ENCODE data around the gene KDM7A.
"Not testable (repeated sequence)": the region's sequence is repeated elsewhere in the genome, so short reads cannot be mapped to it uniquely, and the experiment has no call there.

KDM7A gene

DNA sequence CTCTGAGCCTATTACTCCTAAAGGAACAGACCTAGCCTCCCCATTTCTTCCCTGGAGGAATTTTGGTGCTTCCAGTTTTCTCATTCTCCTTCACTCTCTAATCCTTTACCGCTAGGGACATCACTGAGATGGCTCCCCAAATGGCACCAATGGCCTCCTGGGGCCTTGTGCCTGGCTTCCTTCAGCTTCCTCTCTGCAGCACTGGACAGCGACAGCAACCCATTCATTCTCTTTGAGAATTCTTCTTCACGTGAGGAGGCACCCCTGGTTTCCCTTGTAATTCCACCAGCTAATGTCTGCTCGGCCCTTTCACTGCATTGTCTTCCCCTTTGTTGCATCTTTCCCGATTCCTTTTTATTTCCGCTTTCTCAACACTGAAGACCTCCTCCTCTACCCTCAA, 24.6 kb upstream of the KDM7A start:
- no peak for DNase-seq

GRCh38 chr7:140200061-140200989, 23.5 kb upstream of the KDM7A start:
- DNase-seq, result no peak

- no peak for DNase-seq
Measured at GRCh38 chr7:140197938-140198337, 21.2 kb upstream of the KDM7A start.

DNA sequence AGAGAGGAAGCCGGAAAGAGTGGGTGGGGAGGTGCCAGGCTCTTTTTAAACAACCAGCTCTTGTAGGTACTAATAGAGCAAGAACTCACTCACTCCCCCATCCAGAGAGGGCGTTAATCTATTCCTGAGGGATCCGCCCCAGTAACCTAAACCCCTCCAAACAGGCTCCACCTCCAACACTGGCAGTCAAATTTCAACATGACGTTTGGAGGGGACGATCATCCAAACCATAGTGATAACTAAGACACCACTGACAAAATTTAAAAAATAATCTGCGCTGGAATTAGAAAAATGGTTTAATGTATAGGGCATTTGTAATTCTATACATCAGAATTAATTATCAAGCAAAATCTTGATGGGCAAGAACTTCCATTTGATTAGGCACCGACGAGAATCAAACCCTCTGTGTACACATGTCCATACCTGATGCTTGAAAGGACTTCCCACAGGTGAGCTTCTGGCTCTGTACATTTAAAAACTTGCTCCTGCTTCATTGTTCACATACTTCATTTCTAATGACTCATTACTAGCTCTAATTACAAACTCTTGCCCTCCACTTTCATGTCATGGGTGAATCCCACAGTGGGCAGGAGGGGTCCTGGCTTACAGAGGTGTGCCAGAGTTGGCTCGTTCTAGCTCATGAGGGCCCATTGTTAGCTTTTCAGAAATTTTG, 20.6 kb upstream of the KDM7A start:
- DNase-seq, result no peak

- DNase-seq, result no peak
Measured at GRCh38 chr7:140196361-140197217, 19.8 kb upstream of the KDM7A start.

GRCh38 chr7:140195859-140196258, 19.1 kb upstream of the KDM7A start:
- no peak for DNase-seq

DNA sequence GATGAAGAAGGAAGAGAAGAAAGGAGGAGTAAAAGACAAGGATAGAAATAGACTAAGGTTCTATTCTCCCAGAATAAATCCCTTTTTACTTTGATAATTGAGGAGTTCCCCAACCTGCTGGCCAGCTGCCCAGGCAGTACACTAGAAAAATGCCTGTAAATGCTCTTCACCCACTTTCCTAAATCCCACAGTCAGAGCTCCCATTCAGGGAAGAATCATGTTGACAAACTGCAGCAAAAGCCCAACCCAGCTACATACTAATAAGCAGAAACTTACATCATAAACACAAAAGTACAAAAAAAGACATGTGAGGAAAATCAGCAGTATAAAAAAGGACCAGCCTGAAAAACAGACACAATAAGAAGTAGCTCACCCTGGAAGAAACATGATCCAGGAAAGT, 15.8 kb upstream of the KDM7A start:
- DNase-seq, result no peak

DNA sequence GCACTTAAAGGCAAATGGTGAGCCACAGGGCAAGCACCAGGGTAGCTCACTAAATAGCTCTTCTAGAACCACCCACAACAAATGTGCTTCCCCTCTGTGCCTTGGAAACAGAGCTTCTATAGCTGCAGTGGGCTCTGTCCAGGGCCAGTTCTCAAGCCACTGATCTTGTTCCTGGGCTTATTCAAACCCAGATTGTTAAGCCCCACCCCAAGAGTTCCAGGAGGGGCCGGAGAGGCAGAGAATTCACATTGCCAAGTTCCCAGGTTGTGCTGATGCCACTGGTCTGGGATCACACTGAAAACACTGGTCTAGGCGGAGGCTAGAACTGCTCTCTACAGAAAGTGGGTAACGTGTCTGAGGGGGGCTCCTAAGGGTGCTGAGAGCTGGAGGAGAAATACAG, 15.4 kb upstream of the KDM7A start:
- no peak for DNase-seq

- DNase-seq, result no peak
Measured at GRCh38 chr7:140190588-140190987, 13.8 kb upstream of the KDM7A start.

DNA sequence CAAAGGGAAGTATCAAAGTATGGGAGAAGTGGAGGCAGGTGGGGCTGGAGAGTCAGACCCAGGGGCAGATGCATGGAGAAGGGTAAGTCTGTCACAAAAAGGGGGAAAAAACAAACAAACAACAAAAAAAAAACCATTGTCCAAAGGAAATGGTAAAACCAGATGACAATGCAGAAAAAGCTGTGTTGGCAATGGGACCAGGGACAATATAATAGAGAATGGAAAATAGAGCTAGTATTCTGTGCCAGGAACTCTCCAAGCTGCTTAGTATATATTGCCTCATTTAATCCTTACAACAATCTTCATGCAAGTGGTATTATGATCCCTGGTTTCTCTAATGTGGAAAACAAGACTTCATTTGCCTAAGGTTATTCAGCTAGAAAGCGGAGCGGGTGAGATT, 13.1 kb upstream of the KDM7A start:
- DNase-seq, result no peak

DNA sequence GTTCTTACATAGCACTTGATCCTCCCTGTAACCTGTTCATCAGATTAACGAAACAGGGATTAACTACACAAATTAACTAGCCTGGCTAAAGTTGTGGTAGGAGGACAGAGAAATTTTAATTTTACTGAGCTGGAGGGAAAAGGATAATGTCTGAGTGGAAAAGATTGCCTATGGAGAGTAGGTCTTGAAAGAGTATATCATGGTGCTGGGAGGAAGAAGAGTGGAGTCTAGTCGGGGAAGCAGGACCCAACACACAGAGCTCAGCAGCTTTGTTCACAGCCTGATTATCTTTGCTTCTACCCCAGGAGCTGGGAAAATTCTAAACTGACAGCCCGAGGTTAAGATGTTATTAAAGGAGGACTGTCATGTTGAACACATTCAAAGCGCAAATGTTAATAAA, 6.1 kb upstream of the KDM7A start:
- DNase-seq, result no peak

DNA sequence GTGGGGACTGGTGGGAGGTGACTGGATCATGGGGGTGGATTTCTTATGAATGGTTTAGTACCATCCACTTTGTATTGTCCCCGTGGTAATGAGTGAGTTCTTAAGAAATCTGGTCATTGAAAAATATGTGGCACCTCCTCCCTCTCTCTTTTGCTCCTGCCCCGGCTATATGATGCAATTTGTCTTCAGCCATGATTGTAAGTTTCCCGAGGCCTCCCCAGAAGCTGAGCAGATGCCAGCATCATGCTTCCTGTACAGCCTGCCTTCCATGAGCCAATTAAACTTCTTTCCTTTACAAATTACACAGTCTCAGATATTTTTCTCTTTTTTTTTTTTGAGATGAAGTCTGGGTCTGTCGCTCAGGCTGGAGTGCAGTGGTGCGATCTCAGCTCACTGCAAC, 2.6 kb upstream of the KDM7A start:
- no peak for DNase-seq

DNA sequence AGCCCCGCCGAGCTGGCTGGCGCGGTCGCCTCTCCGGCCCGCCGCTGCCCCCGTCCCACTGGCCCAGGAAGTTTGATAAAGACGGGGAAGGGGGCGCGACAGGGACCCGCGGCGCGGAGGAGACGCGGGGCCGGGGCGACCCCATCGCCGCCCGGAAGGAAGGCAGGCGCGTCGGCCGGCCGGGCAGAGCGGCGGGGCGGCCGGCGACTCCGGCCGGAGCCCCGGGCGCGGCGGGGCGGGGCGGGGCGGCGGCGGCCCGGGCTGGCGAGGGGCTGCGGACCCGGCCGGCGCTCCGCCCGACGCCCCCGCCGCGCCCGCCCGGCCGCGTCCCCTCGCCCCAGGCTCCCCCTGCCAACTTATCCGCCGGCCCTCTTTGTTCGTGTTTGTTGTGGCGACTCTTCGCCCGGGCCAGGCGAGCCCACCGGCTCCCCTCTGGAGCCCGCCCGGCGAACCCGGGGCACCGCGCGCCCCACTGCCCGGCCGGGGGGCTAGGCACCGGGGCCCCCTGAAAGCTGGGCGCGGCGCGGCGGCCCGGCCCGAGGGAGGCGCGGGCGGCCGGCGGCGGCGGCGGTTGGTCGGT, 571 bp downstream of the KDM7A start:
- DNase-seq, result no peak

GRCh38 chr7:140175221-140176121, 1.3 kb downstream of the KDM7A start:
- peak; percentile 73 to 93 for DNase-seq

DNA sequence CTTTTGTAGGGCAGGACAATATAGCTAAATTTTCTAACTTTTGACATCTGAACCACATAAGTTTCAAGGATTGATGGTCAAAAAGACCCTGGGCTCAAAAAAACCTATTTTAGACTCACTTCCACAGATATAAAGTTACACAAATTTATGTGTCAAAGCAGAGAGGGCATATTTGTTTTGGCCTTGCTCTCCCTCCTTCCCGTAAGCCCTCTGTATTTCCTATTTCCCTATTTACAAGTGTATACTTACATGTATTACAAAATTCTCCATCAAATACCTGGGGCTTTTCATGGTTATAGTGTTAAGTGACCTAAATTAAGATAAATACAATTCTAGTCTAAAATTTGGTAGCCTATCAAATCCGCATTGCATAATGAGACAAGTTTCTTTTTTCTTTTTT, 2.6 kb downstream of the KDM7A start:
- no peak for DNase-seq

GRCh38 chr7:140170375-140170774, 6.4 kb downstream of the KDM7A start:
- DNase-seq, result no peak

GRCh38 chr7:140168816-140169215, 8.0 kb downstream of the KDM7A start:
- DNase-seq, result no peak

DNA sequence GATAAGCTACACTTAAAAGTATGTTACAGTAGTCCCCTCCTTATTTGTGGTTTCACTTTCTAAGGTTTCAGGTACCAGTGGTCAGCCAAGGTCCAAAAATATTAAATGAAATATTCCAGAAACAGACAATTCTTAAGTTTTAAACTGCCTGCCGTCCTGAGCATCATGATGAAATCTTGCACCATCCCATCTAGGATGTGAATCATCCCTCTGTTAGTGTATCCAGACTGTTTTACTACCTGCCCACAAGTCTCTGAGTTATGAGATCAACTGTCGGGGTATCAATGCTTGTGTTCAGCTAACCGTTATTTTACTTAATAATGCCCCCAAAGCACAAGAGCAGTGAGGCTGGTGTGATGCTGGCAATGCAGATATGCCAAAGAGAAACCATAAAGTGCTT, 11.4 kb downstream of the KDM7A start:
- DNase-seq, result no peak

DNA sequence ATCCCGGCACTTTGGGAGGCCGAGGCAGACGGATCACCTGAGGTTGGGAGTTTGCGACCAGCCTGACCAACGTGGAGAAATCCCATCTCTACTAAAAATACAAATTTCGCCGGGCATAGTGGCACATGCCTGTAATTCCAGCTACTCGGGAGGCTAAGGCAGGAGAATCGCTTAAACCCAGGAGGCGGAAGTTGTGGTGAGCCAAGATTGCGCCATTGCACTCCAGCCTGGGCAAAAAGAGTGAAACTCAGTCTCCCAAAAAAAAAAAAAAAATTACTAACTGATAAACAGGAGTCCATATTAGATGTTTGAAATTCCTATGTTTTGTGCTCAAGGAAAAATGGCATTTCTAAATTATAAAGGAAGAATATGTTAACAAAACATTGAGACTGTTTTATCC, 14.7 kb downstream of the KDM7A start:
- not testable (repeated sequence) for DNase-seq

DNA sequence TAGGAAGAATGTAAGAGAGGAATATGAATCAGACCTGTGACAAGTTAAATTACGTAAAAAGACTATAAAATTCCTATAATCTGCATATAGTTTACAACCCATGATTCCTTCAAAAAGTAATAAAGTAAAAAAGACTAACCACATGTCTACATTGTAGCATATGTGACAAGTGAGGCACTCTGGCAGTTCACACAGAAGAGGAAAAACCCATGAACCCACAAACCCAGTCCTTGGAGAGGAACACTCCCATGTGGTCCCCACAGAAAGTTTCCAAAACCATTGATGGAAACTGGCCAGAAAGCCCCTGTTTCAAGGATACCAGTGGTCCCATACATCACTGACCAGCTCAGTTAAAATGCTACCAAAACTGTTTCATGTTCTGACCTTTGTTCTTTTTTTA, 15.7 kb downstream of the KDM7A start:
- DNase-seq, result no peak

- no peak for DNase-seq
Measured at GRCh38 chr7:140160308-140160707, 16.5 kb downstream of the KDM7A start.

GRCh38 chr7:140159497-140159896, 17.3 kb downstream of the KDM7A start:
- no peak for DNase-seq
